Fibroblast of villous mesenchyme (primary cell): ENCODE data around the gene HEBP2. TPM values are rescaled to one million over a fixed set of nuclear protein-coding genes. Genes with fewer than 3 reads are reported as not detected.

Experiments
- DNase-seq: peaks from one replicate; pipeline ENCODE4 v3.0.0-alpha.2; 2010; ENCODE audit warnings: low read depth
- H3K4me3 ChIP-seq: 2 replicates; pipeline ENCODE4 v1.5.1; 2011; ENCODE audit warnings: low read depth, mild to moderate bottlenecking, low read length
- total RNA-seq: library from RNA; depleted of rRNA; stranded (reverse); fragments of >200 nt; gene quantifications from 2 replicates; pipeline ENCODE4 v1.2.3, GENCODE V29; 2012
- TF ChIP-seq, protein P1 (sequence below): IDR thresholded peaks from 2 replicates; pipeline ENCODE4 v1.5.1; 2012; ENCODE audit warnings: low read depth, mild to moderate bottlenecking, low read length; ENCODE audit not compliant: insufficient read depth

Gene HEBP2
- total RNA-seq, 1 donor: 13.8 TPM

DNA sequence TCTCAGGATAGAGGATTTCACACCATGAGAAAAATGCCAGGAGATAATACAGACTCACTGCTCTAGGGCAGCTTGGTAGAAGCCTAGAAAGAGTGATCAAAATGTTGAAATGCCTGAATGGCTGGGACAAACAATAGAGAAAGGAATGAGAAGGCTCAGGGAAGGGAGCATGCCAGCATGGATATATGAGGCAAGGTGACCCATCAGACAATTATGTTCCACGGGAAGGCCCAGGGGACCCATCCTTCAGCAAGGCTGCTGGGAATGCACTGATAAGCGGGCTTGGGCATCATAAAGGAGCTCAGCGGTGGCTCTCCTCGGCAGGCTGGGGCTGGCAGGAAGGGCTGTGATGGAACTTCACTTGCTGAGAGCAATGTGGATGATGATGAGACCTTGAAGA, 12.2 kb downstream of the HEBP2 start:
- DNase-seq: no peak
- TF ChIP-seq, protein P1, sequence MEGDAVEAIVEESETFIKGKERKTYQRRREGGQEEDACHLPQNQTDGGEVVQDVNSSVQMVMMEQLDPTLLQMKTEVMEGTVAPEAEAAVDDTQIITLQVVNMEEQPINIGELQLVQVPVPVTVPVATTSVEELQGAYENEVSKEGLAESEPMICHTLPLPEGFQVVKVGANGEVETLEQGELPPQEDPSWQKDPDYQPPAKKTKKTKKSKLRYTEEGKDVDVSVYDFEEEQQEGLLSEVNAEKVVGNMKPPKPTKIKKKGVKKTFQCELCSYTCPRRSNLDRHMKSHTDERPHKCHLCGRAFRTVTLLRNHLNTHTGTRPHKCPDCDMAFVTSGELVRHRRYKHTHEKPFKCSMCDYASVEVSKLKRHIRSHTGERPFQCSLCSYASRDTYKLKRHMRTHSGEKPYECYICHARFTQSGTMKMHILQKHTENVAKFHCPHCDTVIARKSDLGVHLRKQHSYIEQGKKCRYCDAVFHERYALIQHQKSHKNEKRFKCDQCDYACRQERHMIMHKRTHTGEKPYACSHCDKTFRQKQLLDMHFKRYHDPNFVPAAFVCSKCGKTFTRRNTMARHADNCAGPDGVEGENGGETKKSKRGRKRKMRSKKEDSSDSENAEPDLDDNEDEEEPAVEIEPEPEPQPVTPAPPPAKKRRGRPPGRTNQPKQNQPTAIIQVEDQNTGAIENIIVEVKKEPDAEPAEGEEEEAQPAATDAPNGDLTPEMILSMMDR: no peak

DNA sequence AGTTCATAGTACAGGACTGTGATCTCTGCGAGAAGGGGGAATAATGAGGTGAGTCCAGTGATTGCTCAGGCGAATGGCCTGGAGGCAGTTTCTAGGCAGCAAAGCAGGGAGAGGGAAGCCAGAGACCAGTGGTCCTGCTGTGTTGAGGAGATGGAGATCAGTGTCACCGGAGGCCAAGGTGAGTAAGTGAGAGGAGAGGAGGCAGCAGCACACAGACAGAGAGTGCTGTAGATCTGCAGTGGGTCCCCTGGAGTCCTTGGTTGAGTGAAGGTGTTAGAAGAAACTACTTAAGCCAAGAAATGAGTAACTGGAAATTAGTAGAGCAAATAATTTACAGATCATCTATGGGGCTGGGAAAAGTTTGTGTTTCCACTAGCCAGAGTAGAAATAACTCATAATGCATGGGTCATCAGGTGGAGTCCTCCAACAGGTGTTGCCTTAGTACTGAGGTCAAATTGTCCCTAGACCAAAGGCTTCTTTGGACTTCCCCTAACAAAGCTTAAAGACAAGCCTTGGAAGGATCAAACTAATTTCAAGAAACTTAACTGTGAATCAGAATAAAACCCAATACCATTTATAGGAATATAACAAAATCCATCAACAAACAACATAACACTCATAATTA, 13.6 kb downstream of the HEBP2 start:
- no peak overlapping the region for H3K4me3 ChIP-seq
- no peak for DNase-seq
- TF ChIP-seq, protein P1: no peak

More for the DNA sequence above, 12.2 kb downstream of the HEBP2 start:
- H3K4me3 ChIP-seq: no peak overlapping the region

DNA sequence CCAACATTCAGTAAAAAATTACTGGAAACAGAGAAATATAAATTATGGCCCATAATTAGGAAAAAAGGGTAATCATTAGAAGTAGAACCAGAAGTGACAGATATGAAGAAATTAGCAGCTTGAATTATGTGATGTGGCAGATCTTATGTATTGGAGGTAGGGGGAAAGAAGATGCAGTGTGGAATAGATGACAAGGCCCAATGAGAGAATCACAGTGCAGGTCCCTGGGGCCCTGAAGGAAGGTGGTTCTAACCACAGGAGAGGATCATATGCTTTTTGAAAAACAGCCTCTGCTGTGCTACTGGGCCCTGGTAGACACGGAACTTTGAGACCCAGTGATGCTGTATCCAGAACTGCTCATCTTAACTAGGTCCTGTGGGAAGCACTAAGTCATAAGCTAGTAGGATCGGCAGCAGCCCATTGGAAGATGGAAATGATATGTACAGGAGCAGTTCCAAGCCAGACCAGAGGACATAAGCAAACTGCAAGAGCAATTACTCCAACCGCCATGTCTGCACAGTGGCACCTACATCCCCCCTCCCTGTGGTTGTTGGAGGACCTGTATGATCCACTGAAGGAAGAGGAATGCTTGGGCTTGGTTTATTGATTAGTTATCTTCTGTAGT, 14.2 kb downstream of the HEBP2 start:
- H3K4me3 ChIP-seq: no peak overlapping the region
- DNase-seq: no peak
- TF ChIP-seq, protein P1: no peak

DNA sequence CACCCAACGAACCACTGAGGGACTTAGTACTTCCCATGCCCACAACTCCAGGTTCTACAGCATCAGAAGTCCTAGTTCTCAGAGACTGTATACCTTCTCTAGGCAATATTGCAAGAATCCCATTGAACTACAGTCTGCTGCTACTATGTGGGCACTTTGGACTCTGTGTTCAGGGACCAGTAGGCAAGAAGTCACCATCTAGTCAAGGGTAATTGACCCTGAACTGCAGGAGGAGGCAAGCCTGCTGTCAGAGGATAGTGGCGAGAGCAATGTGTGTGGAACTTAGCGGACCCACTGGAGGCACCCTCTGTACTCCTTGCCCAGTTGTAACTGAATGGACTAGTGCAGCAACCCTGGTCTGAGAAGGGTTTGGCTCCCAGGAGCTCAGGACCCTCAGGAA, 15.7 kb downstream of the HEBP2 start:
- no peak for DNase-seq
- TF ChIP-seq, protein P1: no peak
- no peak overlapping the region for H3K4me3 ChIP-seq

DNA sequence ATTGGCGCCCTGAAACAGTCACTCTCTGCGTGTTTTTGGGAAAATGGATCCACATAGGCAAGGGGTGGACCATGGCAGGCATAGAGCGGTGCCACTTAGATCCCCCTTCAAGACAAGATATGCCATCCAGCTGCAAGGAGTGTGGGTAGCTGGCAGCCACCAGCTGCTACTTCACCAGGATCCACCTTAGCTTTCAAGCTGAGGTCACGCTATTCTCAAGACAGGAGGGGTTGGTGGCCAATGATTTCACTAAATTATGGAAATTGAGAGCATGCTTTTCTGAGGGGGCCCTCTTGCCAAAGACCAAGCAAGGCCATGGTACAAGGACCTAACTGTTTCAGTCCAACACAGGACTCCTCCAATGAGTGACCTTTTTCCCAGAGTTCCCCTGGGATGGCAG, 16.3 kb downstream of the HEBP2 start:
- no peak for DNase-seq
- H3K4me3 ChIP-seq: no peak overlapping the region
- TF ChIP-seq, protein P1: no peak

DNA sequence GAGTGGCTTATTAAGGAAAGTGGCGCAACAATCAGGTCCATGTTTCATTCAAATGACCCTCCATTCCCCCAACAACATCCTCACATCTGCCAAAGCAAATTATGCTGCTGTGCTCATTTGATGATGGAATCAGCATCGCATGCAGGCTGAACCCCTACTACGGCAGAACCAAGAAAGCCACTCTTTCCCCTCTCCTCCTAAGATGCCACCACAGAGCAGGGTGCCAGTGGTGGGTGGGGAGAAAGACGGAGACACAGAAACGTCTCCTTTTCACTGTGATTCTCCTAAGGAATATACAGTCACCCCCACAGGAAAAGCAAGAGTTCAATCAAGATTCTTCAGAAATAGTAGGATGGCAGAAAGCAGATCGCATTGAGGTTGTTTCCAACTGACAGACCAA, 17.1 kb downstream of the HEBP2 start:
- no peak for DNase-seq
- no peak overlapping the region for H3K4me3 ChIP-seq
- TF ChIP-seq, protein P1: no peak

DNA sequence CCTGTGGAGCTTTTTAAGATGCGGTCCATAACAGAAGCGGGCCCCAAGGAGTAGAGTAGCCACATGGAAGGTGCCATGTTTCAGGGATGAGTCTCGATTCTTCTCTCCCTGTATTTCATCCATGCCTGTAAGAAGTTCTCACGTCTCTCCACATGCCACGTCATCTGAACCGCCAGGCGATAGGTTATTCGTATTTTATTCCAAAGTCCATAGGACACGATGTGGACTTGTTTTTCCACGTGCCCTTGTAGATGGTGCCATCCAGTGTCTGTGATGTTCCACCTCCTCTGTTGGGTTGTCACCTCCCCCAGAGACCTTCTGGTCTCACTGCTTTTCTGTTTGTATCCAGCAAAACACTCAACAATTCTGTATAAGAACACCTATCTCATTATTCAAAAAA, 17.6 kb downstream of the HEBP2 start:
- DNase-seq: no peak
- TF ChIP-seq, protein P1: no peak
- no peak overlapping the region for H3K4me3 ChIP-seq
